DMS114 treated with DMSO at 0.1 percent for 48 hours (cell line): Measurements from ENCODE around the gene MCF2L.

ENCODE experiments used
- DNase-seq: peaks from one replicate; lab custom pipeline; 2025; ENCODE audit not compliant: unreplicated experiment; lab: John Stamatoyannopoulos, UW

The MCF2L gene

DNA sequence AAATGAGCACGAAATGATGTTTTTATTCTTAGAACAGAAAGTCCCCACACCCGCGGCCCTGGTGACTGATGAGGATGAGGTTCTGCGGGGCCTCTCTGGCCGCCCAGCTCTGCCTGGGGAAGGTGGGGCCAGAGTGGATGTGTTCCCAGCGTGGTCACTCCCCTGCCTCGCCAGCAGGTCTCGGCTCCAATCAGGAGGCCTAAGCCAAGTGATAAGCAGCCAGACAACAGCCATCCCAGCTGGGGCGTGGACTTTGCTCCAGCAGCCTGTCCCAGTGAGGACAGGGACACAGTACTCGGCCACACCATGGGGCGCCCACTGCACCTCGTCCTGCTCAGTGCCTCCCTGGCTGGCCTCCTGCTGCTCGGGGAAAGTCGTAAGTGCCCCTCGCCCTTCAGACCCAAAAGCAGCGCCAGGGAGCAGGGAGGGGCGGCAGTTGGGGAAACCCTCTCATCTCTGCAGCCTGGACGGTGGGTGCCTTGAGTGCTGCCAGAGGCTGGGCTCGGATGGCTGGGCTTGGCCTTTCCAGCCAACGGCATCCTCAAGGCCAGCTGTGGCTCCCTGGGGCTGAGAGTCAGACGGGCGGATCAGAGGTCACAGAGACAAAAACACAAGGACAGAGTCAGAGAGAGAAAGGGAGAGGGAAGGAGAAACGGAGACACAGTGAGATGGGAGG is 153.7 kb downstream of the MCF2L start, which contains the start of gene F10:
Gene F10 (plus strand): TSS at position 250 of the 676 bp plus-strand sequence. CDS start 57 bp downstream, at position 307.
- no peak for DNase-seq

DNA sequence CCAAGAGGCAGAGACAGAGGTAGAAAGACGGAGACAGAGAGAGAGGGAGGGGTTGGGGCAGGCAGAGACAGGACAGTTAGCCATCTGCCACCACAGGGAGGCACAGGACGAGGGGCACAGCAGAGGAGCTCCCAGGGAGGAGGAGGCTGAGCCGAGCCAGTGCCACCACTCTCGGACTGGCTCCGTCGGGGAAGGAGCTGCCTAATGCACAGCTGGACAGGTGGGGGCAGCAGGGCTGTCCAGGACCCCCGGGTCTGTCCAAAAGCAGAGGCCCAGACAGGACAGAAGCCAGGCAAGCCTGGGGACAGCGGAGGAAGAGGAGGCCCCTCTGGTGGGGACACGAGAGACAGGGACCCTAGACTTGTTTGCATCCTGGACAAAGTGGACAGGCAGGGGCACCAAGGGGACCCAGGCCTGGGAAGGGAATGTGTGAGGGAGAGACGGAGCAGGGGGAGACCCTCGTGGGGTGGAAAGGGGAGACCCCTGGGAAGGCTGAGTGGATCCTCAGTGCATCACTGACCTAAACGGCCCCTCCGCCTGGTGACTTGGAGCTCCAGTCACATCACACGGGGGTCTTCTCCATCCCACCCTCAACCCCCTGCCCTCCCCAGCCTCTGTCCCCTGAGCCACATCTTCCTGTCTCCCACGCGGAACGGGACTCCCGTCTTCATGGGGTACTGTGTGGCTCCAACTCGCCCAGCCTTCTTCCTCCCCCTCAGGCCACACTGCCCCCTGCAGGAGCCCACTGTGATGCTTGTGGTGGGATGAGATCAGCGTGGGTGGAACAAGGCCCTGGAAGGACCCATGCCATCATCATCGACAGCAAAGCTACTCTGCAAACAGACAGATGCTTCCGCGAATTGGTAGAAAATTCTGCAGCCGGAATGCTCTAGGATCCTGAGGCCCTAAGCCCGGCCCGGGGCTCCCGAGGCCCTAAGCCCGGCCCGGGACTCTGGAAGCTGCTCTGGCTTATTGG is 154.5 kb downstream of the MCF2L start:
- no peak for DNase-seq

DNA sequence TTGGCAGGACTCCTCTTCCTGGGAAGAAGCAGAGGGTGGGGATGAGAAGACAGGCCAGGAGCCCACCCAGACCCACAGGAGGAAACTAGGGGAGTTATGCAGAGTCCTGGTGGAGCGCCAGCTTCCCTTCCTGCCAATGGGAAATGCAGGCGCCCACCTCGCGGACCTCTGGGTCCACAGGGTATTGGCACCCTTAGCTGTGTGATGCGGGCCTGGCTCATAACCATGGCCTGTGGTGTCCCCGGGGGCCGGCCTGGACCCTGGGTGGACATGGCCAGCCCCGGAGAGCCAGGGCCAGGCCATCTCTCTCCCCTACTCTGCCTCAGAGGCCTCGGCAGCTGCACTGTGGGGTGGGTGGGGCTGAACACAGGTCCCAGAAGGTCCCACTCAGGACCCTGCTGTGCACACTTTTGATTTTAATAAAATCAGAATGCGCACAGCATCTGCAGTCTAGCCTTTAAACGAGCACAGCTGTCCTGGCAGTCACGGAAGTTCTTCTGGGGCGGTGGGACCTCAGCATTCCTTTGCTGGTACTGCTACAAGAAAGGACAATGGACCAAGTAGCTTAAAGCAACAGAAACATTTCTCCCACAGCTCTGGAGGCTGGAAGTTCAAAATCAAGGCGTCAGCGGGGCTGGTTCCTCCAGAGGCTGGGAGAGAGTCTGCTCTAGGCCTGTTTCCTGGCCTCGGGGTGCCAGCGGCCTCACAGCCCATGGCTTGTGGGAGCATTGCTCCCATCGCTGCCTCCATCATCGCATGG is 155.4 kb downstream of the MCF2L start:
- no peak for DNase-seq

DNA sequence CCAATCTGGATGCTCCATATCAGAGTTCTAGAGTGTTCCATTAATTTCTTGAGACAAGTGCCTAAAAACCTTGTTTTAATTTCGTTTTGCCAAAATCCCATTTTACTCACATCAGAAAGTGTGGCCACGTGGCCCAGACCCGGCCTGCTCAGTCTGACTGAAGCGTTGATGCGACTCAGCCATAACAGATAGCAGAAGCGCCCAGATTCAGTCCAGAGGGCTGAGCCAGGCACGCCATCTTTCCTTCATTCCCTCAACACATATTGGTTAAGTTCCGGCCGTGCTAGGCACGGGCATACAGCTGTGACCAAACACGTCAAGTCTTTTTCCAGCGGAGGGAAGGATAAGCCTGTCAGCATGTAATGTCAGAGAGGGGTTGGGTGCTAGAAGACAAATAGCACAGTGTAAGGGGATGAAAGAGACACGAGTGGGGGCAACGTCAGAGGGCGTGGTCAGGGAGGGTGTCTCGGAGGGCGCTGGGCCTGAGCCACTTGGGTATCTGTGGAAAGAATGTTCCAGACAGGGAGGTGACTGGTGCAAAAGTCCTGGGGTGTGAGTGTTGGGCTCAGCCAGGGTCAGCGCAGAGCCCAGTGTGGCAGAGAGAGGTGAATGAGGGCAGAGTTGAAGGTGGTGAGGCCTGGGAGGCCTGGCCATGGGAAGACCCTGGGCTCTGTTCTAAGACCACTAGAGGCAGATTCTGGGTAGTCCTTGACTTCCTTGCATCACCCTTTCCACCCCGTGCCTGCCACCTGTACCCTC is 156.7 kb downstream of the MCF2L start:
- no peak for DNase-seq

DNA sequence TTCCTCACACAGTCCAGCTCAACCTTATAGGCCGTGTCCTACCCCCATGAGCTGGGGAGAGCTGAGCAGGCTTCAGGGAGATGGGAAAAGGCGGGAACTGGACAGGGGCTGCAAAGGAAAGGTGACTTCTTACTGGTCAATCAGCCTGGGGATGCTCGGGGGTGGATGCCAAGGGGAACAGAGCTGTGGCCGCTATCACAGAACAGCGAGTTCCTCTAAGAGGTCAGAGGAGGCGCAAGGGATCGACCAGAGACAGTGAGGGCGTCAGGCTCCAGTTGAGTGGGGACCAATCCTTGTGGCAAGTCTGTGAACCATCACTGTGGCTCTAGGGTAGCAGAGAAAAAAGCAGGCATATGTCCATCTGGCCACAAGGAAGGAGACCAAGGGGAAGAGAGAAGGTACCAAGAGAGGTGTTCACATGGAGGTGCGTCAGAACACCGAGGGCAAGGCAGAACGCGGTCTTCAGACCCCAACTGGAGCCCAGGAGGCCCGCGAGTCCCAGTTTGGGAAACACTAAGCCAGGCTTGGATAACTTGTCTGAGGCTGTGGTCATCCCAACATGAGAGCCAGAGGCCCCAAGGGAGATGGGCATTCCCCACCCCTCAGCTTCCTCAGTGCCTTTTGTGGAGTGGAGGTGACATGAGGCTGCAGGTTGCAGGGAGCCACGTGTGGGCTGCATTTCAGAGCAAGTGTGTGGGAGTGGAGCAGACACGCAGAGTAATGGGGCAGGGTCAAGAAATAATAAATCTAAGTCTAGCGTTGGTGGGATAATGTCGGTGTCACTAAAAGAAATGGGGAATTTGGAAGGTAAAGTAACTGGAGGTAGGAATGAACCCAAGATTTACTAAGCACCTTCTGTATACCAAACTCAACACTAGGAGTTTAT is 157.5 kb downstream of the MCF2L start:
- no peak for DNase-seq

DNA sequence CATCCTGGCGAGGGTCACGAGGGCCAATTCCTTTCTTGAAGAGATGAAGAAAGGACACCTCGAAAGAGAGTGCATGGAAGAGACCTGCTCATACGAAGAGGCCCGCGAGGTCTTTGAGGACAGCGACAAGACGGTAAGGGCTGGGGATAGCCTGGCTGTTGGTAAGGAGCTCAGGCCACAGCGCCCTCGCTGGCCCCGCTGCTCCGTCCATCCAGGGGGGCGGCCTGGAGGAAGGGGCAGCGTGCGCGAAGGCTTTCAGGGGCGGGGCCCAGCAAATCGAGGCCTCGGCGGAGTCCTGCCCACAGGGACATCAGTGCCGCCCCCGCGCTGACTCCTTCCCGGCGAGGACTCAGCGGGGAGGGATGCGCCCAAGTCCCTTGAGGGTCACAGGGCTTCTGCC is 160.5 kb downstream of the MCF2L start:
- no peak for DNase-seq

DNA sequence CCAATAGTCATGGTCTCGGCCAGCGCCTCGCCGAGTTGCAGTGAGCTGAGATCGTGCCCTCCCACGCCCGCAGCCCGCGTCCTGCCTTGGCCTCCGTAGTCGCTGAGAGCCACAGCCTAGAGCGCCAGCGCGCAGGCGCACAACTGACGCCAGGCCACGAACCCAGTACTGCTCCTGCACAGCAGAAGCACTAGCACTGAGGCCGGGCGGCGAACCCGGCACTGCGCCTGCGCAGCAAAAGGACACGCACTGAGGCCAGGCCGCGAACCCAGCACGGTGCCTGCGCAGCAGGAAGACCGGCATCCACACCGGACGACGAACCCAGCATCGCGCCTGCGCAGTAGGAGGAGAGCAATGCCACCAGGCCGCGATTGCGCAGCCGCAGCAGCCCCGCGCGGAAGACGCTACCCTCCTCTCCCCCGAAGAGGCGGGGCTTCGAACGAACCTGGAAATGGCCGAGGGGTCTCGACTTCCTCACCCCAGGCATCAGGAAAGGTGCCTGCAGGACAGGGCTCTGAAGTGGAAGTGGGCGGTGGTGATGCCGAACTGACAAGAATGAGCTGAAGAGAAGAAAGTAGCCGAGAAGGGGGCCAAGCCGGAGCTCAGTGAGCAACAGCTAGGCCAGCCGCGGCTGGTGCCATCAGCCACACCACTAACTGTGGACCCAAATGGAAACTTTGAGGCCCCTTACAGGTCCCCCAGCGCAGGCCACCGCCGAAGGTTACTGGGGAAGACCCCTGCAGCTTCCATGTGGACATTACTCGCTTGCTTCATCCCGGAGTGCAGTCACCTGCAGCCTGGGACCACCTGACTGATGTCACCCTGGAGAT is 161.1 kb downstream of the MCF2L start:
- no peak for DNase-seq

DNA sequence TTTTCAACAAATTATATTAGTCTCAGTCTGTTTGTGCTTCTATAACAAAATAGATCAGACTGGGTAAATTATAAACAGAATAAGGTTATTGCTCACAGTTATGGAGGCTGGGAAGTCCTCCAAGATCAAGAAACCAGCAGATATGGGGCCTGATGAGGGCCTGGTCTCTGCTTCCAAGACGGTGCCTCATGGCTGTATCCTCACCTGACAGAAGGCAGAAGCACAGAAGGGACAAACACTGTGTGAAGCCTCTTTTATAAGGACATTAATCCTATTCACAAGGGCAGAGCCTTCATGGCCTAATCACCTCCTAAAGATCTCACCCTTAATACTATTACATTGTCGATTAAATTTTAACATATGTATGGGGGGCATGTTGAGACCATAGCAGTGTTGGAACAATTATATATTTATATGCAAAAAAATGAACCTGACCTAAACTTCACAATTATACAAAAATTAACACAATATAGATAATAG is 166.3 kb downstream of the MCF2L start:
- no peak for DNase-seq

DNA sequence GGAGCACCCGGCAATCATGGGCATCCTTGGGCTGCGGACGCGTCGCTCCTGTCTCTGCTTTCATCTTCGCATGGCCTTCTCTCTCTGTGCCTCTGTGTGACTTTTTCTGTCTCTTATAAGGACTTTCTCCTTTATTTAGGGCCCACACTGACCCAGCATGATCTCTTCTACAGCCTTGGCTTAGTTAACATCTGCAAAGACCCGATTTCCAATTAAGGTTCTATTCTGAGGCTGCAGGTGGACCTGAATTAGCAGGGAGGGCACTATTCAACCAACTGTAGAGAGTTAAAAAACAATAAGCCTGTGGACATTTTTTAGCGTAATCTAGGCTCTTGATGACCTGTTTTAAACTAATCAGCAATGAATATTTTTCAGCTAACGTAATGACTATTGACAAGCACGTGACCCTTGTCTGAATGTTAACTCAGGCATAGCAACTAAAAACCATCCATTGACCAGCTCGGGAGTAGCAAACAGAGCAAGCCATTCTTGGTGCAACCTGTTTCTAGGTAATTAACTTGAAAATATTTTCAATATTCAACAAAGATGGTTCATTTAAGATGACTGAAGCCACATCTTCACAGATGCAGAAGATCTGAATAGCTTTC is 168.8 kb downstream of the MCF2L start:
- no peak for DNase-seq

DNA sequence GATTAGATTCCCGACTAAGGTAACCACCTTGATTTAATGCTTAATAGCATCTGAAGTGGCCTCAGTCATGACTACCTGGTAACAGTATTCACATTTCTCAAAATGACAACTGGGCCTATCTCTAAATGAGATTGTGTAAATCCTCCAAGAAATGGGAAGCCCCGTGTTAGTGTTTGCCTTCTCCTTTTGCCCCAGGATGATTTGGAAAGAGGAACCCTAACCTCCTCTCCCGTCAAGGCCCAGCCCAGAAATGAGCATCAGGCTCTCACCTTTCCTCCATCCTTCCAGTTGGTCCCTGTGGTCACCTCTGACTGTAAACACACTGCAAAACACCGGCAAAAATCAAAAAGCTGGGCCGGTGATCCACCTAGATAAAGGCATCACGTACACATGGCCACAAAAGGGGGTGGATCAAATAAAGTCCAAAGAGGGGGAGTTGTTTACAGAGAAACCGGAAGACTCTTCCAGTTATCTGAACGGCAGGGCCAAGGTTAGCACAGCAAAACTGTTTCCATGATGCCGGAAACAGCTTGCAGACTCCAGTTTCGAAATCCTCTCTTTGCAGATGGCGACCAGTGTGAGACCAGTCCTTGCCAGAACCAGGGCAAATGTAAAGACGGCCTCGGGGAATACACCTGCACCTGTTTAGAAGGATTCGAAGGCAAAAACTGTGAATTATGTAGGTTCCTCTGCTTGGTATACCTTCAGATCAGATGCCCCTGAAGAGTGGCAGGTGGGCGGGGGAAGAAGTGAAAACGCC is 170.0 kb downstream of the MCF2L start:
- no peak for DNase-seq

DNA sequence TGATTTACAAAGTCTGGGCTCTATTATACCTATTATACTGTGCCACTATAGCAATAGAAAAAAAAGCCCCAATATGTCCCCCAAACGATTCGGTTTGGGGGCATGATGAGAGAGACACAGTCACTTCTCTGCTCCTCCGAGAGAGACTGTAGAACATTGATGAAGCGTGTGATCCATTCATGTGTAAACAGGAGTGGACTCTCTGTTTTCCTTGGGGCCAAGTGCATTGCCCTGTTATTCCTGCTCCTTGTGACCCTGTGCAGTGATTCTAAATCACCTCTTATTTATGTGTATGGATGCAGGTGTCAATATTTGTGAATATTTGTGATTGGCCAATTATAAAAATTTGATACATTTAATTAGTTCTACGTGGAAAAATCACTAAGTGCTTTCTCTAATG is 170.6 kb downstream of the MCF2L start:
- DNase-seq = no peak

DNA sequence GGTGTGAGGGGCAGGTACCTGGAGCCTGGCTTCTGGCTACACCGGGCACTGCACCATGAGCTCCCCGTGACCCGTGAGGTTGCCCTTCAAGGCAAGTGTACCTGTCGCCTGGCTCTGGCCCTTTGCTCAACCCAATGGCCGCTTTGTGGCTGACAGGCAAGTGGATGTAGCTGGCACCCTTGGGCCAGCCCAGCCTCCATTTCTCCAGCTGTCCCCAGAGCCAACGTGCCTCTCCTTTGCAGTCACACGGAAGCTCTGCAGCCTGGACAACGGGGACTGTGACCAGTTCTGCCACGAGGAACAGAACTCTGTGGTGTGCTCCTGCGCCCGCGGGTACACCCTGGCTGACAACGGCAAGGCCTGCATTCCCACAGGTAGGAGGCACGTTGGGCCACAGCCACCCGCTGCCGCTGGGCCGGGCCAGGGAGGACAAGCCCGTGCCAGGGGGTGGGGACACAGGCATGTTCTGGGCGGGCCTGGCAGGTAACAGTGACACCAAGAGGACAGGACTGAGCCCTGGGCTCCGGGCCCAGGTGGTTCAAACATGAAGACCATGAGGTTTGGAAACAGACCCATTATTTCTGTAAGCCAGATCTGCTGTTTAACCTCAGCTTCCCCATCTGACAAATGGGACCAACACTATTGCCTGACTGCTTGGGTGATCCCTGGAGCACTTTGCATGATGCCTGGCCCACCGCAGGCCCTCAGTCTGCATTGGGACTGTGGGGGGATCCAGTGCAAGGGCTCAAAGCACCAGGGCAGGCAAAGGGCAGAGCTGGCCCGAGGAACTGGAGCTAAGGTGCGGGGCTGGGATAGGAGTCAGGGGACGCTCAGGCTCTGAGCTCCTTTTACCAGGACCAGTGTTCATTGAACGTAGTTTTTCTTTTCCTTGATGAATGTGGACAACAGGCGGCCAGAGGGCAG is 171.9 kb downstream of the MCF2L start:
- no peak for DNase-seq

DNA sequence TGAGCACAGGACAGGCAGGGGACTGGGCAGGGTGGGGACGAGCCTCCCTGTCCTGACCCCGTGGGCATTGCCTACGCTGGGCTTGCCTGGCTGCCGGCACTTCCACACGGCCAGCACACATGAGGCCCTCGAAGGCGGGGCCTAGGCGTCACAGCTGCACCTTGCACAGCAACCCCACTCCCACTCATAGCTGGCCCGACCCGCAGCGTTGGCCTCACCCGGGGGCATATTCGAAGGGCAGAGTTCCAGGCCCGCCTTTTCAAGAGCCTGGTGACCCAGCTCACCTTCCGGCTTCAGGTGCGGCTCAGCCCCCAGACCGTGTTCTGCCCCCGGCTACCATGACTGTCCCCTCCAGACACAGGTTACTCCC is 172.6 kb downstream of the MCF2L start:
- DNase-seq = no peak

DNA sequence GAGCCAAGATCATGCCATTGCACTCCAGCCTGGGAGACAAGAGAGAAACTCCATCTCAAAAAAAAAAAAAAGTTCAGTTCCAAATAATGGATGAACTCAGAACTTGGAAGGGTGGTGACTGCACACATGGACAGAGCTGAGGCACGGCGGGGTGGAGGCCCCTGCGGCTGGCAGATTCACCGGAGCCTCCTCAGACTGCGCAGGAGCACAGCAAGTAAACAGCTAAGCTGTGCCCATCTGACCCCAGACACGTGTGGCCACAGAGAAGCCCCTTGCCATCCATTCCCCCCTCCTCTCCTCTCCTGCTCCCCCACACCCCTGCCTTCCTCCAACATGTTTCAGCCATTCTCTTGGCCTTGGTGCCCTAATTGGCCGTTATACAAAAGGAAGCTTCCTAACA is 173.9 kb downstream of the MCF2L start:
- no peak for DNase-seq

DNA sequence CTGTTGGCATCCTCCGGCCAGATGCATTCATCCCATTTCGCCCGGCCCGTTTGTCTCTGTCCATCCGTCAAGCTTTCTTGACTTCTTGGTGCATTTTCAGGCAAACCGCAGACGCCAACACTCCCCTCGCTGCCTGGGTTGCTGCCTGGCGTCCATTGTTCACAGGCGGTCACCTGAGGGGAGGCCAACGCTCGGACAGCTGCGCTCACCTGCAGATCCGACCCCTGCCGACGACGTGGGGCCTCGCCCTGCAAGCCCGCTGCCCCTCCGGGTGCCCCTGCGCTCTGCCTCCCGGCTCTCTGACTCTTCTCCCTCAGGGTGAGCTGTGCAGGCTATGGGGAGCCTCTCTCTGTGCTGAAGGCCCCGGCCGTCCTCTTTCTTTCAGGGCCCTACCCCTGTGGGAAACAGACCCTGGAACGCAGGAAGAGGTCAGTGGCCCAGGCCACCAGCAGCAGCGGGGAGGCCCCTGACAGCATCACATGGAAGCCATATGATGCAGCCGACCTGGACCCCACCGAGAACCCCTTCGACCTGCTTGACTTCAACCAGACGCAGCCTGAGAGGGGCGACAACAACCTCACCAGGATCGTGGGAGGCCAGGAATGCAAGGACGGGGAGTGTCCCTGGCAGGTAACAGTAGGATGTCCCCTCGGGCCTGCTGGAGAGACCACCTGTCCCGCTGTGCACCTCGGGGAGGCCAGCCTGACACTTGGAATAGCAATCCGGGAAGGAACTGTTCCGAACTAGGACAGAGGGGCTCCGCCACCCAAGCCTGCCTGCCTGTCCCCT is 174.6 kb downstream of the MCF2L start:
- DNase-seq = no peak

DNA sequence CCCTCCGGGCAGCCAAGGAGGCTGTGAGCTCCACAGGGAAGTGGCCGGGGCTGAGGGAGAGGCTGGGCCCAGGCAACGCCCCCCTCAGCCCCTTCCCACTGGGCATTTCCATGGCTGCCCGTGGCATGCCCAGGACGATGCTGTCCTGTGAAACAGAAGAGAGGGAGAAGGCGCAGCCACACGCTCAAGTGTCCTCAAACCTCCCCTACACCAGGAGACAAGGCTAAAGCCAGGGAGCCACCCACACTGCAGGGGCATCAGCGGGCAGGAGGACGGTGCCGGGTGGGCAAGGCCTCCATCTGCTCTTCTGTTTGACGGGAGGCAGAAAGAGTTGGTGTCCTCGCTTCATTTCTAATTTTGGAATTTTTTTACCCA is 175.2 kb downstream of the MCF2L start:
- no peak for DNase-seq
